Panc1 (cell line): ENCODE data around the gene GBP4.

Experiments
- CTCF ChIP-seq: fragments of 450-650 bp; IDR thresholded peaks from 2 replicates; pipeline ENCODE4 v1.5.1; 2017; ENCODE audit warnings: mild to moderate bottlenecking
- POLR2AphosphoS5 ChIP-seq: IDR thresholded peaks from 2 replicates; pipeline ENCODE4 v1.6.1; 2012; ENCODE audit warnings: mild to moderate bottlenecking, low read depth, low read length, moderate library complexity
- SIN3A ChIP-seq: IDR thresholded peaks from 2 replicates; pipeline ENCODE4 v1.6.1; 2012; ENCODE audit warnings: low read depth, mild to moderate bottlenecking, low read length, moderate library complexity, borderline replicate concordance; ENCODE audit not compliant: insufficient read depth

- TF ChIP-seq POLR2AphosphoS5 (no peak), CTCF (no peak), SIN3A (no peak)
Measured at GRCh38 chr1:89243046-89243445, 44.3 kb upstream of the GBP4 start.
